GM12878 (cell line): ENCODE measurements around the gene RGS19. TPM values are rescaled to one million over a fixed set of nuclear protein-coding genes. Genes with fewer than 3 reads are reported as not detected.
A peak's percentile ranks its signal among the peaks of the same experiment; 100 is the strongest.

Experiments
- ATAC-seq: fragments of 200-7000 bp; cut with Tn5 transposase; 3 replicates; pipeline ENCODE4 v1.9.1; 2020; ENCODE audit warnings: mild to moderate bottlenecking, moderate library complexity
- BruUV-seq: library from RNA; stranded (reverse); fragments of 400-500 nt; replicated peaks from 2 replicates; lab custom pipeline; 2021; lab: Mats Ljungman, UMichigan
- CTCF ChIA-PET: fragments of 300-600 bp; sonication (Branson Sonifier 250); formaldehyde crosslinking; extraction: SDS; loops from one replicate; lab custom pipeline; 2021; ENCODE audit warnings: inconsistent platforms; lab: Yijun Ruan, JAX
- POLR2A ChIA-PET: fragments of 350-600 bp; formaldehyde crosslinking; extraction: SDS; loops from one replicate; lab custom pipeline; 2021; ENCODE audit warnings: inconsistent platforms; lab: Charles Lee
- RAD21 ChIA-PET: fragments of 300-600 bp; sonication (Branson Sonifier 250); formaldehyde crosslinking; loops from one replicate; lab custom pipeline; 2023; ENCODE audit warnings: antibody characterized with exemption; ENCODE audit not compliant: unreplicated experiment; lab: Charles Lee
- SMC1A ChIA-PET: fragments of 300-600 bp; sonication (Branson Sonifier 250); formaldehyde crosslinking; loops from one replicate; lab custom pipeline; 2023; ENCODE audit not compliant: unreplicated experiment, uncharacterized antibody; lab: Charles Lee
- DNase-seq: peaks from one replicate; pipeline ENCODE4 v3.0.0-alpha.2; 2011; ENCODE audit warnings: low read depth, low spot score
- FAIRE-seq: peaks from 3 replicates; lab custom pipeline; 2011; peaks lifted over from hg19 to GRCh38; lab: Jason Lieb, UNC
- H2AFZ ChIP-seq: 2 replicates; pipeline ENCODE4 v1.6.0; 2011; ENCODE audit warnings: low read depth, low read length, control low read depth; ENCODE audit not compliant: control insufficient read depth
- H3K27ac ChIP-seq: 2 replicates; pipeline ENCODE4 v1.5.1; 2011; ENCODE audit warnings: control low read depth; ENCODE audit not compliant: control insufficient read depth, insufficient read depth
- H3K27me3 ChIP-seq, 2 experiments: replicated peaks in 1 of 2; 2 replicates each; pipeline versions ENCODE4 v1.6.0 to v1.6.1; 2011; ENCODE audit warnings: low read length in 1 of 2; ENCODE audit not compliant: control insufficient read depth in 2 of 2, insufficient read depth in 2 of 2
- H3K36me3 ChIP-seq, 2 experiments: 2 replicates each; pipeline ENCODE4 v1.5.1; 2011; ENCODE audit warnings: low read length in 1 of 2; ENCODE audit not compliant: control insufficient read depth in 2 of 2, insufficient read depth in 2 of 2
- H3K4me1 ChIP-seq: 2 replicates; pipeline ENCODE4 v1.6.1; 2011; ENCODE audit warnings: mild to moderate bottlenecking, low read length, moderate library complexity, mixed read lengths; ENCODE audit not compliant: control insufficient read depth, insufficient read depth
- H3K4me2 ChIP-seq: 2 replicates; pipeline ENCODE4 v1.6.0; 2011; ENCODE audit warnings: control low read depth; ENCODE audit not compliant: control insufficient read depth, insufficient read depth
- H3K4me3 ChIP-seq: fragments of 200-600 bp; sonication (generic); 2 replicates; pipeline ENCODE4 v1.5.1; 2016
- H3K79me2 ChIP-seq: 2 replicates; pipeline ENCODE4 v1.6.0; 2011; ENCODE audit warnings: low read length; ENCODE audit not compliant: control insufficient read depth, insufficient read depth
- H3K9ac ChIP-seq: 2 replicates; pipeline ENCODE4 v1.8.0; 2011; ENCODE audit warnings: low read length, control low read depth, mixed read lengths; ENCODE audit not compliant: control insufficient read depth, insufficient read depth
- H3K9me3 ChIP-seq: replicated peaks from 3 replicates; pipeline ENCODE4 v1.5.1; 2011; ENCODE audit warnings: mild to moderate bottlenecking, low read length; ENCODE audit not compliant: control insufficient read depth, insufficient read depth
- H4K20me1 ChIP-seq: 2 replicates; pipeline ENCODE4 v1.6.0; 2011; ENCODE audit not compliant: control insufficient read depth, insufficient read depth
- E2F4 ChIP-seq: IDR thresholded peaks from 2 replicates; pipeline ENCODE4 v1.6.1; 2012; ENCODE audit warnings: low read depth, low read length, improper control_type of control experiment
- EGR1 ChIP-seq, 2 experiments: IDR thresholded peaks; 1 replicate in 1 of 2; 2 replicates in 1 of 2; pipeline ENCODE4 v1.6.1; 2011 to 2012; ENCODE audit warnings: low read depth in 2 of 2, low read length in 2 of 2, borderline replicate concordance in 1 of 2, mild to moderate bottlenecking in 1 of 2, moderate library complexity in 1 of 2
- IRF4 ChIP-seq: IDR thresholded peaks from 2 replicates; pipeline ENCODE4 v1.6.1; 2011; ENCODE audit warnings: low read depth, low read length
- KDM1A ChIP-seq: fragments of 200-600 bp; sonication (generic); IDR thresholded peaks from 2 replicates; pipeline ENCODE4 v1.6.1; 2016; ENCODE audit warnings: borderline replicate concordance
- MLLT1 ChIP-seq: fragments of 450-650 bp; IDR thresholded peaks from 2 replicates; pipeline ENCODE4 v1.6.1; 2016; ENCODE audit warnings: mild to moderate bottlenecking
- MTA2 ChIP-seq: fragments of 450-650 bp; IDR thresholded peaks from 2 replicates; pipeline ENCODE4 v1.6.1; 2016; ENCODE audit warnings: low read depth, mild to moderate bottlenecking, moderate library complexity
- NFYB ChIP-seq: IDR thresholded peaks from 2 replicates; pipeline ENCODE4 v1.6.1; 2011; ENCODE audit warnings: low read depth, mild to moderate bottlenecking, low read length, improper control_type of control experiment, moderate library complexity; ENCODE audit not compliant: insufficient read depth
- NKRF ChIP-seq: fragments of 450-650 bp; conservative IDR thresholded peaks from 2 replicates; pipeline ENCODE4 v1.6.1; 2017; ENCODE audit warnings: mild to moderate bottlenecking, moderate library complexity
- NR2C1 ChIP-seq: fragments of 450-650 bp; IDR thresholded peaks from 2 replicates; pipeline ENCODE4 v1.6.1; 2017; ENCODE audit warnings: antibody characterized with exemption, mild to moderate bottlenecking, moderate library complexity
- NR2F1 ChIP-seq: fragments of 450-650 bp; conservative IDR thresholded peaks from 2 replicates; pipeline ENCODE4 v1.6.1; 2017; ENCODE audit warnings: mild to moderate bottlenecking
- SKIL ChIP-seq: fragments of 450-650 bp; IDR thresholded peaks from 2 replicates; pipeline ENCODE4 v1.6.1; 2017; ENCODE audit warnings: mild to moderate bottlenecking, low read depth, inconsistent platforms; ENCODE audit not compliant: poor library complexity, severe bottlenecking
- SMAD1 ChIP-seq: fragments of 450-650 bp; IDR thresholded peaks from 2 replicates; pipeline ENCODE4 v1.6.1; 2018; ENCODE audit warnings: mild to moderate bottlenecking, low read depth; ENCODE audit not compliant: partially characterized antibody
- TARDBP ChIP-seq: IDR thresholded peaks from 2 replicates; pipeline ENCODE4 v1.6.1; 2016; ENCODE audit warnings: borderline replicate concordance
- TBL1XR1 ChIP-seq: IDR thresholded peaks from 2 replicates; pipeline ENCODE4 v1.6.1; 2012; ENCODE audit warnings: low read depth, low read length, improper control_type of control experiment
- WRNIP1 ChIP-seq: IDR thresholded peaks from 2 replicates; pipeline ENCODE4 v1.6.1; 2011; ENCODE audit warnings: low read depth, low read length, improper control_type of control experiment, borderline replicate concordance
- YBX1 ChIP-seq: fragments of 450-650 bp; IDR thresholded peaks from 2 replicates; pipeline ENCODE4 v1.6.1; 2016; ENCODE audit warnings: antibody characterized with exemption
- ZBED1 ChIP-seq: IDR thresholded peaks from 2 replicates; pipeline ENCODE4 v1.6.1; 2016; ENCODE audit warnings: borderline replicate concordance
- WGBS: methylation state at CpG from one replicate; pipeline ENCODE4 v1.1.6; 2016; ENCODE audit warnings: low lambda C conversion rate; ENCODE audit not compliant: insufficient replicate concordance, insufficient coverage; ENCODE audit errors: missing lambda C conversion rate; 5-methylcytosine and 5-hydroxymethylcytosine counted together
- in situ Hi-C: fragments of 300-500 bp; cut with MboI; formaldehyde crosslinking; loops from 9 replicates; pipeline ENCODE4 v1.14.3; 2018; ENCODE audit warnings: mixed read lengths
- intact Hi-C: fragments of 100-400 bp; cut with micrococcal nuclease; formaldehyde crosslinking; loops from one replicate; pipeline ENCODE4 v1.14.2; 2022; ENCODE audit not compliant: unreplicated experiment
- polyA plus RNA-seq, 11 experiments: library from polyadenylated mRNA; depleted of rRNA in 4 of 11; unstranded in 6 of 11; stranded (reverse) in 5 of 11; fragments of >200 nt; fragmentation: Nextera tagmentation in 4 of 11; fragmentation: Illumina TruSeq in 1 of 11; extraction: Ambion mirVana in 4 of 11; extraction: Trizol in 1 of 11; gene quantifications; 1 replicate in 1 of 11; 2 replicates in 10 of 11; pipeline versions ENCODE4 v1.2.1 to v1.2.3, GENCODE V29; 2011 to 2016; ENCODE audit warnings: inconsistent platforms in 2 of 11, missing spikeins in 2 of 11, low read depth in 1 of 11
- total RNA-seq, 4 experiments: library from RNA; depleted of rRNA in 3 of 4; stranded (reverse); fragments of >200 nt in 3 of 4; fragmentation: Illumina TruSeq in 1 of 4; extraction: Trizol in 1 of 4; gene quantifications; 2 replicates each; pipeline versions ENCODE4 v1.2.1 to v1.2.3, GENCODE V29; 2013 to 2021

Gene RGS19
- total and polyA plus RNA-seq, 10 of the 15 experiments (the other 5 are each of a cell fraction or from before 2014, with no cell fraction given): 0.82 to 62.4 (median 39.8) TPM

GRCh38 chr20:64030371-64031134 lies 48.8 kb downstream of the RGS19 start:
- FAIRE-seq: no peak
- DNase-seq: no peak
- ATAC-seq: no peak
- 99% methylated on average over 20 of the region's 20 CpGs for WGBS
- Histone ChIP-seq H3K27me3 (no peaks in the 10 kb centered on the region), H3K4me2 (no peak overlapping the region), H3K79me2 (no peaks in the 10 kb centered on the region), H3K27ac (no peak overlapping the region), H3K36me3 (peaks cover 34 to 48% of the 10 kb centered on the region in 2 experiments), H3K4me3 (no peak overlapping the region), H3K9me3 (no peaks in the 10 kb centered on the region), H2AFZ (no peak overlapping the region), H4K20me1 (no peaks in the 10 kb centered on the region), H3K4me1 (peaks cover 17% of the 10 kb centered on the region), H3K9ac (no peak overlapping the region)
- RAD21 ChIA-PET: interaction anchor here (0.7 kb wide), 1 partner anchor 53 kb away, joined by 8 read pairs; no protein-coding TSS in a partner anchor
- in situ Hi-C loops (no loop called here), intact Hi-C loops (no loop called here)
- BruUV-seq: TSS peak; percentile 39
- CTCF ChIA-PET: interaction anchor here (1.0 kb wide), 1 partner anchor 166 kb away, joined by 3 read pairs; the partner anchor contains the start of gene TPD52L2
- POLR2A ChIA-PET: no interaction called here
- SMC1A ChIA-PET: interaction anchor here (0.7 kb wide), 1 partner anchor 8 kb away, joined by 3 read pairs; no protein-coding TSS in a partner anchor
- TF ChIP-seq SKIL: no peak
- no peak for TF ChIP-seq MLLT1
- TF ChIP-seq NR2C1: no peak
- no peak for TF ChIP-seq KDM1A
- TF ChIP-seq E2F4: no peak
- no peak for TF ChIP-seq TARDBP
- TF ChIP-seq TBL1XR1: no peak
- no peak for TF ChIP-seq EGR1 (IDR thresholded peaks at IDR 0.05; ENCODE audit: borderline replicate concordance in 1 of 2, low read depth in 2 of 2, low read length in 2 of 2)
- TF ChIP-seq ZBED1: no peak
- TF ChIP-seq MTA2: no peak
- no peak for TF ChIP-seq IRF4
- TF ChIP-seq NR2F1: no peak
- TF ChIP-seq NKRF: no peak
- no peak for TF ChIP-seq NFYB
- no peak for TF ChIP-seq YBX1
- no peak for TF ChIP-seq WRNIP1
- no peak for TF ChIP-seq SMAD1
